Central memory CD8-positive, alpha-beta T cell (primary cell): Measurements from ENCODE around the gene TMUB1.

Experiments used
- ATAC-seq: fragments of 150-1000 bp; cut with Tn5 transposase; replicated peaks from 2 replicates; pipeline ENCODE4 v1.10.0; 2022; ENCODE audit warnings: mild to moderate bottlenecking, moderate FRiP score, moderate number of reproducible peaks; ENCODE audit not compliant: poor library complexity, severe bottlenecking; ENCODE audit errors: extremely low read depth
- DNase-seq, 2 donors: peaks; one replicate each; pipeline ENCODE4 v3.0.0; 2021; ENCODE audit warnings: low spot score in 2 of 2
- H3K27ac Mint-ChIP-seq: one replicate; pipeline ENCODE4 v1.8.0; 2022; ENCODE audit warnings: low read depth, mild to moderate bottlenecking, moderate library complexity, mixed read lengths
- H3K27me3 Mint-ChIP-seq: one replicate; pipeline ENCODE4 v1.8.0; 2022; ENCODE audit warnings: mixed read lengths
- H3K36me3 Mint-ChIP-seq: one replicate; pipeline ENCODE4 v1.8.0; 2022; ENCODE audit warnings: mild to moderate bottlenecking, moderate library complexity, mixed read lengths; ENCODE audit not compliant: insufficient read depth
- H3K4me1 Mint-ChIP-seq: one replicate; pipeline ENCODE4 v1.8.0; 2022; ENCODE audit warnings: mixed read lengths
- H3K4me3 Mint-ChIP-seq: one replicate; pipeline ENCODE4 v1.8.0; 2022; ENCODE audit warnings: mild to moderate bottlenecking, moderate library complexity, mixed read lengths
- H3K9me3 Mint-ChIP-seq: one replicate; pipeline ENCODE4 v1.8.0; 2022; ENCODE audit warnings: mixed read lengths

Gene TMUB1

DNA sequence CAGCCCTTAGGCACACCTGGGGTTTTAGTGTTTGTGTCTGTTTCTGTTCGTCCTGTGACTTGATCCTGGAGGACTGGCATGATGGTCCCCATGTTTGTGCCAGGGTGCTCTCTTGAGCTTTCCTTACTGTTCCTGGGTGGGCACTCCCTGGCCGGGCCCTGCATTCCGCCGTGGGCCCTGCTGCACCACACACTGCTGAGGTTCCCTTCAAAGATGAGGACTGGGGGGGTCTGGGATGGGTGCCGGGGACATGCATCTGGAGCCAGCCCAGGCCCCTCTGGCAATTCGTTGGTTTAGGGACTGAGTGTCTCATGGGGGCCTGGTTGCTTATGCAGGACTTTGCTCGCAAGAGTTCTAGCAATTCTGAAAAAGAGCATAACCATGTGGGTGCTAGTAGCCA, 7.7 kb upstream of the TMUB1 start:
- H3K36me3 Mint-ChIP-seq: peaks cover 5% of the 10 kb centered on the region
- no peak for ATAC-seq
- no peak overlapping the region for H3K4me3 Mint-ChIP-seq
- no peaks in the 10 kb centered on the region for H3K27me3 Mint-ChIP-seq
- no peaks in the 10 kb centered on the region for H3K9me3 Mint-ChIP-seq
- H3K4me1 Mint-ChIP-seq: peaks cover 18% of the 10 kb centered on the region
- H3K27ac Mint-ChIP-seq: no peak overlapping the region
- DNase-seq: no peak

GRCh38 chr7:151089893-151090730, 6.8 kb upstream of the TMUB1 start:
- Mint-ChIP-seq H3K27me3 (peaks cover 6% of the 10 kb centered on the region), H3K36me3 (peaks cover 8% of the 10 kb centered on the region), H3K27ac (no peak overlapping the region), H3K9me3 (no peaks in the 10 kb centered on the region), H3K4me1 (peaks cover 27% of the 10 kb centered on the region), H3K4me3 (no peak overlapping the region)
- DNase-seq: no peak
- no peak for ATAC-seq

DNA sequence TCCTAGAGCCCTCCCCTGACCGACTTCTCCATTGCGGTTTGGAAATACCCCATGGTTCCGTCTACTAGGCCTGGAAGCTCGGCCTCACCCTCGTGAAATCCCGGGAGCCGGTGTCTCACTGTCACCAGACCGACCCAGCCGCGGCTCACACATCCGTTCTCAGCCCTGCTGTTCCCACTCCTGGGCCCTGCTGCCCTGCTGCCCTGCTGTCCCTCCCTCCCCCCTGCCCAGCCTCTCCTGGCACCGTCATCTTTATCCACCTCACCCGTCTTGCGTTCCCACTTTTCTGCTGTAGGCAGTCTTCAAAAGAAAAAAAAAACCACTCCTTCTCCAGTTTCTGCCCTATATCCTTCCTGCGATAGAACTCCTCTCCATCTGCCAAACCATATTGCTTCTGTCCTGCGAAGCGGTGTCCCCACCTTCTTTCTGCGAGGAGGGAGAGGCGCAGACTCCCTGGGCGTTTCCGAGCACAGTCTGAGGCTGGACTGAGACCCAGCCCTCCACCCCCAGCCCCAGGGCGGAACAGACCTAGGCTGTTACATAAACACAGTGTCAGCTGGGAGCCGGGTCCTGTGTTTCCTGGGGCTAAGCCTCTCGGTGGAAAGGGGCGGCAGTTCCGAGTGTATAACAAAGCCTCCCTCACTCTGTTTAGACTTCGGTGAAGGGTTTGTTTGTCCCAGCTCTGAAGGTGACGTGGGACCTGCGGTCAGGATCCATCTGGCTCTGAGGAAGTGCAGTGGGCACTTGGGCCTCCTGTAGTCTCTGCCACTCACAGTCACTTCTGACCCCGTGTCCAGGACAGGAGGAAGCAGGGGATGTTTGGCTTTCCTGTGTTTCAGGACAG, 5.8 kb upstream of the TMUB1 start:
- no peak for DNase-seq
- Mint-ChIP-seq H3K36me3 (peaks cover 10% of the 10 kb centered on the region), H3K9me3 (no peaks in the 10 kb centered on the region), H3K4me1 (peaks cover 30% of the 10 kb centered on the region), H3K27me3 (peaks cover 10% of the 10 kb centered on the region), H3K4me3 (peak overlapping the region; percentile 55), H3K27ac (no peak overlapping the region)
- no peak for ATAC-seq

GRCh38 chr7:151088019-151088855, 4.9 kb upstream of the TMUB1 start:
- H3K27me3 Mint-ChIP-seq: peaks cover 10% of the 10 kb centered on the region

DNA sequence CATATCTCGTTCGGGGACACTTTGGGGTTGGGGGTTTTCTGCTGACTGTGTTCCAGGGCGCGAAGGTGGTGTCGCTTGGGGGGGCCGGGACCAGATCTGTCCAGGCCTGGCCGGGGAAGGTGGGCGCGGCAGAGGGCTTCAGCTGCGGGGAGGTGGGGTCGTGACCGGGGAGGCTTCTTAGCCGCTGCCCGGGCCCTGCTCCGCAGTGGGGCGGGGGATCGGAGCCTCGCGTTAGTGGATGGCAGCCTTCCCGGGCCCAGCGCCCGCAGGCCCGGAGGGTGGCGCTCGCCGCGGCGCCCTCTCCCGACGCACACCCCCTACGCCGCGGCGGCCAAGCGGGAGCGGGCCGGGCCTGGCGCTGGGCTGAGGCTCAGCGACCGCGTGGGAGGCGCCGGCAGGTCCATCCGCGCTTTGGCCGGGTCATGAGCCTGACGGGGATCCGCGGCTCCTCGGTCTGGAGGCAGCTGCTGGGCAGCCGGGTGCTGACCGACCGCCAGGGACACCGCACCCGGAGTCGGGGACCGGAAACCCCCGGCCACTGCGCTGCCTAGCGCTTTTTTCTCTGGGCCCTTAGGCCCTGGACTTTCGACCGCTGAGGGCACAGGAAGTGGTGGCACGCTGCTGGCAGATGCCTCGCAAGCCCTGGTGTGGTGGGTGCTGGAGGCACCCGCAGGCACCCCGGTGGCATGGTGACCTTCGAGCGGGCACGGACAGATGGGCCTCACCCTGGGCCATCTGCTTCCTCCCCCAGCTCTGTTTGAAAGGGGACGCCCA, 4.1 kb upstream of the TMUB1 start:
- H3K27me3 Mint-ChIP-seq: peaks cover 10% of the 10 kb centered on the region
- peak; percentile 19 for ATAC-seq
- H3K4me1 Mint-ChIP-seq: peaks cover 37% of the 10 kb centered on the region
- H3K27ac Mint-ChIP-seq: peak overlapping the region; percentile 64
- H3K4me3 Mint-ChIP-seq: peak overlapping the region; percentile 84
- H3K9me3 Mint-ChIP-seq: no peaks in the 10 kb centered on the region
- H3K36me3 Mint-ChIP-seq: peaks cover 10% of the 10 kb centered on the region
- DNase-seq: no peak

More at GRCh38 chr7:151088019-151088855, 4.9 kb upstream of the TMUB1 start:
- H3K4me1 Mint-ChIP-seq: peaks cover 30% of the 10 kb centered on the region
- ATAC-seq (no peak), DNase-seq (no peak)
- peaks cover 10% of the 10 kb centered on the region for H3K36me3 Mint-ChIP-seq
- no peak overlapping the region for H3K27ac Mint-ChIP-seq
- peak overlapping the region; percentile 84 for H3K4me3 Mint-ChIP-seq
- no peaks in the 10 kb centered on the region for H3K9me3 Mint-ChIP-seq

DNA sequence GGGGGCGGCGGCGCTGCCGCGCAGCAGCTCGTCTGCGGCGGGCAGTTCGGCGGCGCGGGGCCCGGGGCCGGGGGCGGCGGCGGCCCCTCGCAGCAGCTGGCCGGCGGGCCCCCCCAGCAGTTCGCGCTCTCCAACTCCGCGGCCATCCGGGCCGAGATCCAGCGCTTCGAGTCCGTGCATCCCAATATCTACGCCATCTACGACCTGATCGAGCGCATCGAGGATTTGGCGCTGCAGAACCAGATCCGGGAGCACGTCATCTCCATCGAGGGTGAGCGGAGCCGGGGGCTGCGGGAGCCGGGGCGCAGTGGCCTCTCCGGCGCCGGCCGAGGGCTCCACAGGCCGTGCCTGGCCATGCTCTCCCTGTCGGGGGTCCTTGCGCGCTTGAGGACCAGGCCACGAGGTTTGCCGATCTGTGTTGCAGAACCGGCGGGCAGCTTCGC, 3.5 kb upstream of the TMUB1 start:
- H3K27me3 Mint-ChIP-seq: peaks cover 10% of the 10 kb centered on the region
- H3K36me3 Mint-ChIP-seq: peaks cover 10% of the 10 kb centered on the region
- H3K4me3 Mint-ChIP-seq: peak overlapping the region; percentile 84
- peaks cover 39% of the 10 kb centered on the region for H3K4me1 Mint-ChIP-seq
- H3K9me3 Mint-ChIP-seq: no peaks in the 10 kb centered on the region
- peak overlapping the region; percentile 64 for H3K27ac Mint-ChIP-seq
- DNase-seq: no peak
- ATAC-seq: no peak

- Mint-ChIP-seq H3K36me3 (peaks cover 12% of the 10 kb centered on the region), H3K4me1 (peaks cover 31% of the 10 kb centered on the region), H3K9me3 (no peaks in the 10 kb centered on the region), H3K27ac (peak within 1 kb of the TSS; percentile 88), H3K4me3 (peak within 1 kb of the TSS; percentile 84), H3K27me3 (peaks cover 10% of the 10 kb centered on the region)
- ATAC-seq: no peak
- DNase-seq: no peak
These were observed 2.7 kb upstream of the TMUB1 start, which contains the start of gene AGAP3 for GRCh38 chr7:151085691-151086620. Gene AGAP3 (plus strand): TSS chr7:151086475. CDS start chr7:151086742, 267 bp downstream.

DNA sequence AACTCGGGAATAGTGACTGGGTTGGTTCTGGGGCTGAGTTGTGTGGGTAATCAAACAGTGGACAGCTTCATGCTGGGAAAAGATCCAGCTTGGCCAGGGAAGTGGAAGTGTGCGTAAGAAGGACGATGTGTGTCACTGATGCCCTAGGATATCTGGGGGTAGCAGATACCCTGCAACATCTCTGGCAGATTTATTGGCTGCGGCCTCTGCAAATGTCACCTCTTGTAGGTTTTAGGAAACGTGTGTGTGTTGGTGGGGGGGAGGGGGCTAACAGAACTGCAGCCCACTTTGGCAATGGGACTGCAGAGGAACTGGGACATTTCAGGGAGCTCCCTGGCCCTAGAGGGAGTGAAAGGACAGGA, 2.0 kb upstream of the TMUB1 start:
- ATAC-seq (no peak), DNase-seq (no peak)
- Mint-ChIP-seq H3K27ac (peak overlapping the region; percentile 88), H3K27me3 (peaks cover 10% of the 10 kb centered on the region), H3K4me3 (peak overlapping the region; percentile 84), H3K9me3 (no peaks in the 10 kb centered on the region), H3K4me1 (peaks cover 31% of the 10 kb centered on the region), H3K36me3 (peaks cover 12% of the 10 kb centered on the region)

DNA sequence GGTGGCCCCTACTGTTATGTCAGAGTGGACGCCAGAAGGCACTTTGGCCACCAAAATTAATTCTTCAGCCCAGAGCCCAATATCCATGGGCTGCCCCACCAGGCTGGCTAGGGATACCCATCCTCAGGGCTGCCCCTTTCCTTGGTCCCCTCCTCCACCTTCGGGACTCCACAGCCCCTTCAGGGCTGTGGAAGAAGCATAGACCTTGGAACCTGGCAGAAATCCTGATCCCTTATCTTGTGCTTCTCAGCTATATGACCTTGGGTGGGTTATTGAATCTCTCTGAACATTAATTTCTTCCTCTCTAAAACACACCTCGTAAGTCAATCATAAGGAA, 499 bp upstream of the TMUB1 start:
- Mint-ChIP-seq H3K4me3 (peak overlapping the region; percentile 84), H3K36me3 (peaks cover 12% of the 10 kb centered on the region), H3K9me3 (no peaks in the 10 kb centered on the region), H3K4me1 (peaks cover 38% of the 10 kb centered on the region), H3K27me3 (peaks cover 10% of the 10 kb centered on the region), H3K27ac (peak overlapping the region; percentile 88)
- no peak for ATAC-seq
- no peak for DNase-seq

- H3K4me1 Mint-ChIP-seq: peaks cover 44% of the 10 kb centered on the region
- DNase-seq: no peak
- no peak for ATAC-seq
- peak overlapping the region; percentile 84 for H3K4me3 Mint-ChIP-seq
- H3K27ac Mint-ChIP-seq: peak overlapping the region; percentile 88
- peaks cover 10% of the 10 kb centered on the region for H3K27me3 Mint-ChIP-seq
- H3K9me3 Mint-ChIP-seq: no peaks in the 10 kb centered on the region
- peaks cover 15% of the 10 kb centered on the region for H3K36me3 Mint-ChIP-seq
These were observed 887 bp downstream of the TMUB1 start for GRCh38 chr7:151082141-151083070.
